Liver (tissue), 8 donors: ENCODE data around the gene SMIM45.

Experiments
- DNase-seq: peaks from one replicate; pipeline ENCODE4 v3.0.0-alpha.2; 2017; ENCODE audit warnings: low spot score
- H3K27ac ChIP-seq, 2 donors: one replicate each; pipeline ENCODE4 v1.7.0; 2013; ENCODE audit warnings: inconsistent platforms in 2 of 2, low read length in 2 of 2, control low read depth in 1 of 2, low read depth in 1 of 2, mild to moderate bottlenecking in 1 of 2
- H3K27me3 ChIP-seq, 4 donors: one replicate each; pipeline versions ENCODE4 v1.6.1 to v1.7.0; 2013; ENCODE audit warnings: low read length in 3 of 4, inconsistent platforms in 1 of 4, mild to moderate bottlenecking in 1 of 4, moderate library complexity in 1 of 4; ENCODE audit not compliant: control insufficient read depth in 4 of 4, insufficient read depth in 4 of 4
- H3K36me3 ChIP-seq, 4 donors: one replicate each; pipeline versions ENCODE4 v1.6.1 to v1.7.0; 2013; ENCODE audit warnings: low read length in 3 of 4, mild to moderate bottlenecking in 3 of 4, low read depth in 1 of 4, moderate library complexity in 1 of 4; ENCODE audit not compliant: control insufficient read depth in 4 of 4, insufficient read depth in 3 of 4
- H3K4me1 ChIP-seq, 4 donors: one replicate each; pipeline versions ENCODE4 v1.6.1 to v1.7.0; 2013; ENCODE audit warnings: low read length in 3 of 4, mild to moderate bottlenecking in 3 of 4, moderate library complexity in 1 of 4; ENCODE audit not compliant: control insufficient read depth in 4 of 4, insufficient read depth in 4 of 4
- H3K4me3 ChIP-seq, 3 donors: one replicate each; pipeline versions ENCODE4 v1.6.1 to v1.7.0; 2013; ENCODE audit warnings: low read length in 3 of 3, control low read depth in 1 of 3, low read depth in 1 of 3, mild to moderate bottlenecking in 1 of 3
- H3K9ac ChIP-seq, 2 donors: one replicate each; pipeline ENCODE4 v1.7.0; 2013; ENCODE audit warnings: low read length in 2 of 2, mild to moderate bottlenecking in 2 of 2, moderate library complexity in 2 of 2, control low read depth in 1 of 2, low read depth in 1 of 2
- H3K9me3 ChIP-seq, 4 donors: one replicate each; pipeline versions ENCODE4 v1.6.1 to v1.7.0; 2013; ENCODE audit warnings: low read length in 3 of 4; ENCODE audit not compliant: control insufficient read depth in 4 of 4
- ATF3 ChIP-seq: IDR thresholded peaks from 2 replicates; pipeline ENCODE4 v1.6.1; 2016; ENCODE audit warnings: antibody characterized with exemption
- CTCF ChIP-seq: fragments of 150-350 bp; IDR thresholded peaks from 2 replicates; pipeline ENCODE4 v1.5.1; 2017; ENCODE audit warnings: improper control_type of control experiment, low read depth, low read length; ENCODE audit not compliant: missing input control
- EGR1 ChIP-seq, 2 donors: IDR thresholded peaks; 2 replicates each; pipeline ENCODE4 v1.6.1; 2016 to 2018; ENCODE audit warnings: antibody characterized with exemption in 2 of 2, low read depth in 2 of 2
- FOXA1 ChIP-seq: IDR thresholded peaks from 2 replicates; pipeline ENCODE4 v1.6.1; 2016; ENCODE audit warnings: antibody characterized with exemption
- FOXA2 ChIP-seq: IDR thresholded peaks from 2 replicates; pipeline ENCODE4 v1.6.1; 2016; ENCODE audit warnings: antibody characterized with exemption
- GABPA ChIP-seq, 2 donors: IDR thresholded peaks in 1 of 2; conservative IDR thresholded peaks in 1 of 2; 2 replicates each; pipeline ENCODE4 v1.6.1; 2016; ENCODE audit warnings: antibody characterized with exemption in 2 of 2, mild to moderate bottlenecking in 1 of 2, moderate library complexity in 1 of 2
- HNF4A ChIP-seq, 2 donors: conservative IDR thresholded peaks; 2 replicates each; pipeline ENCODE4 v1.6.1; 2016; ENCODE audit warnings: antibody characterized with exemption in 2 of 2, mild to moderate bottlenecking in 2 of 2
- HNF4G ChIP-seq: IDR thresholded peaks from 2 replicates; pipeline ENCODE4 v1.6.1; 2016; ENCODE audit warnings: antibody characterized with exemption
- JUND ChIP-seq, 2 donors: IDR thresholded peaks; 2 replicates each; pipeline ENCODE4 v1.6.1; 2016; ENCODE audit warnings: antibody characterized with exemption in 2 of 2
- NR2F2 ChIP-seq: IDR thresholded peaks from 2 replicates; pipeline ENCODE4 v1.6.1; 2016; ENCODE audit warnings: antibody characterized with exemption
- RAD21 ChIP-seq, 2 donors: IDR thresholded peaks; 2 replicates each; pipeline ENCODE4 v1.6.1; 2016; ENCODE audit warnings: antibody characterized with exemption in 2 of 2, mild to moderate bottlenecking in 2 of 2
- REST ChIP-seq: IDR thresholded peaks from 2 replicates; pipeline ENCODE4 v1.6.1; 2016; ENCODE audit warnings: antibody characterized with exemption, mild to moderate bottlenecking
- RXRA ChIP-seq, 2 donors: IDR thresholded peaks; 2 replicates each; pipeline ENCODE4 v1.6.1; 2017 to 2018; ENCODE audit warnings: antibody characterized with exemption in 2 of 2, mild to moderate bottlenecking in 1 of 2
- SP1 ChIP-seq: IDR thresholded peaks from 2 replicates; pipeline ENCODE4 v1.6.1; 2018; ENCODE audit warnings: antibody characterized with exemption, mild to moderate bottlenecking
- TAF1 ChIP-seq: conservative IDR thresholded peaks from 2 replicates; pipeline ENCODE4 v1.6.1; 2016; ENCODE audit warnings: antibody characterized with exemption, mild to moderate bottlenecking
- YY1 ChIP-seq: IDR thresholded peaks from 2 replicates; pipeline ENCODE4 v1.6.1; 2016; ENCODE audit warnings: antibody characterized with exemption, mild to moderate bottlenecking
- WGBS: extraction: QIAGEN DNeasy Blood & Tissue Kit; methylation state at CpG from one replicate; pipeline ENCODE4 v1.1.7; 2013; 5-methylcytosine and 5-hydroxymethylcytosine counted together
- TF ChIP-seq, protein P1 (sequence below): IDR thresholded peaks from 2 replicates; pipeline ENCODE4 v1.6.1; 2016; ENCODE audit warnings: antibody characterized with exemption
- TF ChIP-seq, protein P2 (sequence below): IDR thresholded peaks from 2 replicates; pipeline ENCODE4 v1.6.1; 2016; ENCODE audit warnings: antibody characterized with exemption
- donor health status: healthy.
- donor health status: healthy.
- donor health status: healthy.
- donor health status: healthy.
- donor health status: healthy.

The SMIM45 gene

GRCh38 chr22:41933411-41934177 lies 18.4 kb upstream of the SMIM45 start:
- Histone ChIP-seq H3K9me3 (no peaks in the 10 kb centered on the region), H3K9ac (no peak overlapping the region), H3K4me1 (no peaks in the 10 kb centered on the region), H3K4me3 (no peak overlapping the region), H3K27ac (no peak overlapping the region), H3K36me3 (no peaks in the 10 kb centered on the region), H3K27me3 (no peaks in the 10 kb centered on the region)
- no peak for DNase-seq
- TF ChIP-seq FOXA2 = no peak
- no peak for TF ChIP-seq RXRA (IDR thresholded peaks at IDR 0.05)
- no peak for TF ChIP-seq YY1
- no peak for TF ChIP-seq TAF1
- no peak for TF ChIP-seq SP1
- 89% methylated on average over 16 of the region's 16 CpGs for WGBS

GRCh38 chr22:41934284-41935014 lies 17.5 kb upstream of the SMIM45 start:
- TF ChIP-seq RAD21 (IDR thresholded peaks at IDR 0.05) (no peak), YY1 (no peak), TAF1 (no peak), NR2F2 (no peak), FOXA2 (no peak), JUND (IDR thresholded peaks at IDR 0.05) (no peak), EGR1 (IDR thresholded peaks at IDR 0.05; ENCODE audit: low read depth in 2 of 2) (no peak), ATF3 (no peak), CTCF (no peak), HNF4A (conservative IDR thresholded peaks at IDR 0.05) (no peak), FOXA1 (no peak), HNF4G (no peak), RXRA (IDR thresholded peaks at IDR 0.05) (no peak), SP1 (no peak), GABPA (IDR thresholded peaks at IDR 0.05 in 1 of 2, conservative IDR thresholded peaks at IDR 0.05 in 1 of 2) (no peak), REST (no peak)
- TF ChIP-seq, protein P1, sequence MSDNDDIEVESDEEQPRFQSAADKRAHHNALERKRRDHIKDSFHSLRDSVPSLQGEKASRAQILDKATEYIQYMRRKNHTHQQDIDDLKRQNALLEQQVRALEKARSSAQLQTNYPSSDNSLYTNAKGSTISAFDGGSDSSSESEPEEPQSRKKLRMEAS = no peak
- TF ChIP-seq, protein P2, sequence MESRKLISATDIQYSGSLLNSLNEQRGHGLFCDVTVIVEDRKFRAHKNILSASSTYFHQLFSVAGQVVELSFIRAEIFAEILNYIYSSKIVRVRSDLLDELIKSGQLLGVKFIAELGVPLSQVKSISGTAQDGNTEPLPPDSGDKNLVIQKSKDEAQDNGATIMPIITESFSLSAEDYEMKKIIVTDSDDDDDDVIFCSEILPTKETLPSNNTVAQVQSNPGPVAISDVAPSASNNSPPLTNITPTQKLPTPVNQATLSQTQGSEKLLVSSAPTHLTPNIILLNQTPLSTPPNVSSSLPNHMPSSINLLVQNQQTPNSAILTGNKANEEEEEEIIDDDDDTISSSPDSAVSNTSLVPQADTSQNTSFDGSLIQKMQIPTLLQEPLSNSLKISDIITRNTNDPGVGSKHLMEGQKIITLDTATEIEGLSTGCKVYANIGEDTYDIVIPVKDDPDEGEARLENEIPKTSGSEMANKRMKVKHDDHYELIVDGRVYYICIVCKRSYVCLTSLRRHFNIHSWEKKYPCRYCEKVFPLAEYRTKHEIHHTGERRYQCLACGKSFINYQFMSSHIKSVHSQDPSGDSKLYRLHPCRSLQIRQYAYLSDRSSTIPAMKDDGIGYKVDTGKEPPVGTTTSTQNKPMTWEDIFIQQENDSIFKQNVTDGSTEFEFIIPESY = no peak
- DNase-seq = no peak
- 96% methylated on average over 17 of the region's 17 CpGs for WGBS
- Histone ChIP-seq H3K4me3 (no peak overlapping the region), H3K9me3 (no peaks in the 10 kb centered on the region), H3K27ac (no peak overlapping the region), H3K4me1 (no peaks in the 10 kb centered on the region), H3K9ac (no peak overlapping the region), H3K27me3 (no peaks in the 10 kb centered on the region), H3K36me3 (no peaks in the 10 kb centered on the region)
